ENCODE measurements around the gene MLYCD.

MLYCD gene

GRCh38 chr16:83973581-83974385 is 74.9 kb downstream of the MLYCD start:
- Histone ChIP-seq H3K9ac (ENCODE audit: low read length) (no peak overlapping the region), H3K4me3 (ENCODE audit: low read length) (no peak overlapping the region), H4K20me1 (ENCODE audit: insufficient read depth, low read length) (no peaks in the 10 kb centered on the region), H3K27ac (ENCODE audit: low read length) (no peak overlapping the region), H3K9me3 (ENCODE audit: insufficient read depth, low read length) (no peaks in the 10 kb centered on the region), H2AFZ (ENCODE audit: low read depth, low read length) (no peak overlapping the region), H3K4me2 (ENCODE audit: low read length) (no peak overlapping the region), H3K4me1 (ENCODE audit: low read length) (no peaks in the 10 kb centered on the region), H3K36me3 (replicated peaks; ENCODE audit: low read depth, low read length) (no peaks in the 10 kb centered on the region), H3K27me3 (ENCODE audit: low read depth, low read length) (no peaks in the 10 kb centered on the region), H3K79me2 (ENCODE audit: low read length) (no peaks in the 10 kb centered on the region)
- TF ChIP-seq EZH2phosphoT487 (IDR thresholded peaks at IDR 0.05; ENCODE audit: low read depth) (no peak), CTCF (IDR thresholded peaks at IDR 0.05; ENCODE audit: low read depth, low read length) (no peak)

GRCh38 chr16:83974475-83974874 is 75.6 kb downstream of the MLYCD start:
- H3K9ac ChIP-seq (ENCODE audit: low read length), result no peak overlapping the region
- no peaks in the 10 kb centered on the region for H3K27me3 ChIP-seq (ENCODE audit: low read depth, low read length)
- TF ChIP-seq CTCF (IDR thresholded peaks at IDR 0.05; ENCODE audit: low read depth, low read length) (no peak), EZH2phosphoT487 (IDR thresholded peaks at IDR 0.05; ENCODE audit: low read depth) (no peak)
- H3K4me2 ChIP-seq (ENCODE audit: low read length), result no peak overlapping the region
- H3K4me1 ChIP-seq (ENCODE audit: low read length), result no peaks in the 10 kb centered on the region
- no peak overlapping the region for H3K4me3 ChIP-seq (ENCODE audit: low read length)
- H3K79me2 ChIP-seq (ENCODE audit: low read length), result no peaks in the 10 kb centered on the region
- H2AFZ ChIP-seq (ENCODE audit: low read depth, low read length), result no peak overlapping the region
- no peaks in the 10 kb centered on the region for H4K20me1 ChIP-seq (ENCODE audit: insufficient read depth, low read length)
- H3K27ac ChIP-seq (ENCODE audit: low read length), result no peak overlapping the region
- H3K9me3 ChIP-seq (ENCODE audit: insufficient read depth, low read length), result no peaks in the 10 kb centered on the region
- no peaks in the 10 kb centered on the region for H3K36me3 ChIP-seq (replicated peaks; ENCODE audit: low read depth, low read length)

GRCh38 chr16:83975590-83976260 is 76.8 kb downstream of the MLYCD start:
- no peak overlapping the region for H3K27ac ChIP-seq (ENCODE audit: low read length)
- no peak overlapping the region for H2AFZ ChIP-seq (ENCODE audit: low read depth, low read length)
- H4K20me1 ChIP-seq (ENCODE audit: insufficient read depth, low read length), result no peaks in the 10 kb centered on the region
- H3K9me3 ChIP-seq (ENCODE audit: insufficient read depth, low read length), result no peaks in the 10 kb centered on the region
- no peak overlapping the region for H3K4me3 ChIP-seq (ENCODE audit: low read length)
- no peak for TF ChIP-seq CTCF (IDR thresholded peaks at IDR 0.05; ENCODE audit: low read depth, low read length)
- TF ChIP-seq EZH2phosphoT487 (IDR thresholded peaks at IDR 0.05; ENCODE audit: low read depth), result no peak
- no peak overlapping the region for H3K4me2 ChIP-seq (ENCODE audit: low read length)
- H3K27me3 ChIP-seq (ENCODE audit: low read depth, low read length), result no peaks in the 10 kb centered on the region
- H3K4me1 ChIP-seq (ENCODE audit: low read length), result no peaks in the 10 kb centered on the region
- no peaks in the 10 kb centered on the region for H3K79me2 ChIP-seq (ENCODE audit: low read length)
- H3K36me3 ChIP-seq (replicated peaks; ENCODE audit: low read depth, low read length), result no peaks in the 10 kb centered on the region
- no peak overlapping the region for H3K9ac ChIP-seq (ENCODE audit: low read length)
